Keratinocyte (primary cell): ENCODE measurements around the gene ABCC10. TPM values are rescaled to one million over a fixed set of nuclear protein-coding genes. Genes with fewer than 3 reads are reported as not detected.

Experiments used
- DNase-seq: peaks from one replicate; pipeline ENCODE4 v3.0.0-alpha.2; 2011; ENCODE audit warnings: low read depth, missing footprints, low spot score
- FAIRE-seq: peaks from 2 replicates; lab custom pipeline; 2011; peaks lifted over from hg19 to GRCh38; lab: Jason Lieb, UNC
- H2AFZ ChIP-seq: 2 replicates; pipeline ENCODE4 v1.6.0; 2012; ENCODE audit warnings: low read length, control low read depth, inconsistent platforms; ENCODE audit not compliant: control insufficient read depth
- H3K27ac ChIP-seq: 2 replicates; pipeline ENCODE4 v1.5.1; 2011; ENCODE audit warnings: low read length; ENCODE audit not compliant: control insufficient read depth, insufficient read depth
- H3K27me3 ChIP-seq: 3 replicates; pipeline ENCODE4 v1.6.0; 2011; ENCODE audit warnings: low read length; ENCODE audit not compliant: control insufficient read depth, insufficient read depth; ENCODE audit errors: extremely low read depth
- H3K36me3 ChIP-seq, 2 experiments: 2 replicates in 1 of 2; 3 replicates in 1 of 2; pipeline ENCODE4 v1.5.1; 2011; ENCODE audit warnings: low read length in 2 of 2, mild to moderate bottlenecking in 1 of 2; ENCODE audit not compliant: control insufficient read depth in 2 of 2, insufficient read depth in 2 of 2; ENCODE audit errors: extremely low read depth in 1 of 2
- H3K4me1 ChIP-seq: 3 replicates; pipeline ENCODE4 v1.5.1; 2011; ENCODE audit warnings: low read length; ENCODE audit not compliant: control insufficient read depth, insufficient read depth; ENCODE audit errors: extremely low read depth
- H3K4me2 ChIP-seq: 3 replicates; pipeline ENCODE4 v1.6.0; 2011; ENCODE audit warnings: low read depth, low read length; ENCODE audit not compliant: control insufficient read depth, insufficient read depth; ENCODE audit errors: extremely low read depth
- H3K4me3 ChIP-seq, 3 experiments: fragments of 200-600 bp in 1 of 3; sonication (generic) in 1 of 3; 2 replicates in 2 of 3; 3 replicates in 1 of 3; pipeline ENCODE4 v1.5.1; 2011 to 2016; ENCODE audit warnings: low read length in 3 of 3, mild to moderate bottlenecking in 3 of 3, control low read depth in 2 of 3, inconsistent platforms in 1 of 3, low read depth in 1 of 3, mixed read lengths in 1 of 3, mixed run types in 1 of 3, moderate library complexity in 1 of 3; ENCODE audit not compliant: control insufficient read depth in 2 of 3, insufficient read depth in 2 of 3; ENCODE audit errors: extremely low read depth in 1 of 3
- H3K79me2 ChIP-seq: 2 replicates; pipeline ENCODE4 v1.6.0; 2012; ENCODE audit warnings: low read length; ENCODE audit not compliant: control insufficient read depth, insufficient read depth
- H3K9ac ChIP-seq: 3 replicates; pipeline ENCODE4 v1.6.0; 2011; ENCODE audit warnings: low read length; ENCODE audit not compliant: control insufficient read depth, insufficient read depth; ENCODE audit errors: extremely low read depth
- H3K9me1 ChIP-seq: 3 replicates; pipeline ENCODE4 v1.6.0; 2011; ENCODE audit warnings: low read length; ENCODE audit not compliant: control insufficient read depth, insufficient read depth; ENCODE audit errors: extremely low read depth
- H3K9me3 ChIP-seq: 2 replicates; pipeline ENCODE4 v1.5.1; 2012; ENCODE audit warnings: low read depth, low read length; ENCODE audit not compliant: control insufficient read depth
- H4K20me1 ChIP-seq: 3 replicates; pipeline ENCODE4 v1.6.0; 2011; ENCODE audit warnings: low read length; ENCODE audit not compliant: control insufficient read depth, insufficient read depth; ENCODE audit errors: extremely low read depth
- EZH2 ChIP-seq: IDR thresholded peaks from one replicate; pipeline ENCODE4 v1.6.1; 2012; ENCODE audit warnings: inconsistent platforms, mild to moderate bottlenecking, low read length, moderate library complexity
- dilution Hi-C: fragments of 300-500 bp; cut with MboI; formaldehyde crosslinking; loops from one replicate; pipeline ENCODE4 v1.7.0; 2020; ENCODE audit warnings: low sequenced_read_pairs; ENCODE audit not compliant: extremely low pct_ligation_motif_present
- polyA plus RNA-seq, 5 experiments: library from polyadenylated mRNA; depleted of rRNA in 3 of 5; stranded (reverse) in 3 of 5; stranded (forward) in 1 of 5; unstranded in 1 of 5; fragments of >200 nt; gene quantifications; 1 replicate in 1 of 5; 2 replicates in 3 of 5; 3 replicates in 1 of 5; pipeline versions ENCODE4 v1.2.1 to v1.2.3, GENCODE V29; 2011 to 2012; ENCODE audit warnings: missing spikeins in 2 of 5, low read depth in 1 of 5, low replicate concordance in 1 of 5
- TF ChIP-seq, protein P1 (sequence below), 3 experiments: IDR thresholded peaks in 1 of 3; conservative IDR thresholded peaks in 1 of 3; optimal IDR thresholded peaks in 1 of 3; 2 replicates in 2 of 3; 3 replicates in 1 of 3; pipeline versions ENCODE3 to v1.5.1; 2011; ENCODE audit warnings: low read length in 3 of 3, mild to moderate bottlenecking in 3 of 3, moderate library complexity in 2 of 3, control low read depth in 1 of 3, inconsistent platforms in 1 of 3; ENCODE audit not compliant: insufficient read depth in 2 of 3; ENCODE audit errors: extremely low read depth in 1 of 3

The ABCC10 gene
- polyA plus RNA-seq, 1 donor (not counting 4 experiments of a cell fraction or from before 2014, with no cell fraction given): 17.9 TPM

GRCh38 chr6:43488667-43489276, 61.4 kb downstream of the ABCC10 start:
- dilution Hi-C loops: no loop called here

DNA sequence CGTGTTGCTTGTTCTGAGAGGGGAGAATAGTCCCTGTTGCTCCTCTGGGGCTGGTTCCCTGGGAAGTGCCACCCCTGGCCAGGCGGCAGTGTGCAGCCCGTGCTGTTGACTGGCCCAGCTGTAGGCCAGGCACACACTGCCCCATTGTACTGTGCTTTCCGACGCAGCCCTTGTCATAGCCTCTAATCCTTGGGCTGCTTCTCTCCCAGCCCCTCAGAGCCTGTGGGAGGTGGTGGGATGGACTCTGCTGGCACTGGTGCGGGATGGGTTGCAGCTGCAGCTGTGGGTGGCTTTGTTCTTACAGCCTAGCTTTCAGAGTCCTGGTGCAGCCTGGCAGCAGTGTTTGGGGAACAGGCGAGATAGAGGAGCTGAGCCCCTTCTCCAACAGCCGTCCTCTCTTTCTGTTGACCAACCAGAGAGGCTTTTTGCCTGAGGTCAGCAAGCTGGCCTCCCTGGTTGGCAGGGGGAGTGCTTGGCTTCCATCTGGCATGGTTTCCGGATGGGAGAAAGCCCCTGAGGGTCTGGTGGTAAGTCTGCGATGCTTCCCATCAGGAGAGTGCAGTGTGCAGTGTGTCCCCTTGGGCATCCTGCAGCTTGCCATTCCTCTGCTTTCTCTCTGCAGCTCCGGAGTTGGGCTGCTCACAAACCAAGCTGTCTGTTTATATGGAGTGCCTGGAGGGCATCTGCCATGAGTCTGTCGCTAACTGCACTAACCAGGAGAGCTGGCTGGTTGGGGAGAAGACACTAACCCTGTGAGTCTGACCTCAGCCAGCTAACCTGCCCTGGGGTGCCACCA, 62.1 kb downstream of the ABCC10 start:
- peaks cover 2% of the 10 kb centered on the region for H3K9me1 ChIP-seq
- H3K79me2 ChIP-seq: peaks cover 34% of the 10 kb centered on the region
- H3K27me3 ChIP-seq: no peaks in the 10 kb centered on the region
- peaks cover 0 to 17% of the 10 kb centered on the region in 2 experiments for H3K36me3 ChIP-seq
- dilution Hi-C loops: no loop called here
- H3K9ac ChIP-seq: no peak overlapping the region
- H3K9me3 ChIP-seq: no peaks in the 10 kb centered on the region
- peaks cover 40% of the 10 kb centered on the region for H3K4me1 ChIP-seq
- H4K20me1 ChIP-seq: no peaks in the 10 kb centered on the region
- H3K4me3 ChIP-seq: no peak overlapping the region
- no peak overlapping the region for H3K4me2 ChIP-seq
- no peak for TF ChIP-seq EZH2
- TF ChIP-seq, protein P1, sequence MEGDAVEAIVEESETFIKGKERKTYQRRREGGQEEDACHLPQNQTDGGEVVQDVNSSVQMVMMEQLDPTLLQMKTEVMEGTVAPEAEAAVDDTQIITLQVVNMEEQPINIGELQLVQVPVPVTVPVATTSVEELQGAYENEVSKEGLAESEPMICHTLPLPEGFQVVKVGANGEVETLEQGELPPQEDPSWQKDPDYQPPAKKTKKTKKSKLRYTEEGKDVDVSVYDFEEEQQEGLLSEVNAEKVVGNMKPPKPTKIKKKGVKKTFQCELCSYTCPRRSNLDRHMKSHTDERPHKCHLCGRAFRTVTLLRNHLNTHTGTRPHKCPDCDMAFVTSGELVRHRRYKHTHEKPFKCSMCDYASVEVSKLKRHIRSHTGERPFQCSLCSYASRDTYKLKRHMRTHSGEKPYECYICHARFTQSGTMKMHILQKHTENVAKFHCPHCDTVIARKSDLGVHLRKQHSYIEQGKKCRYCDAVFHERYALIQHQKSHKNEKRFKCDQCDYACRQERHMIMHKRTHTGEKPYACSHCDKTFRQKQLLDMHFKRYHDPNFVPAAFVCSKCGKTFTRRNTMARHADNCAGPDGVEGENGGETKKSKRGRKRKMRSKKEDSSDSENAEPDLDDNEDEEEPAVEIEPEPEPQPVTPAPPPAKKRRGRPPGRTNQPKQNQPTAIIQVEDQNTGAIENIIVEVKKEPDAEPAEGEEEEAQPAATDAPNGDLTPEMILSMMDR (optimal IDR thresholded peaks at IDR 0.05 in 1 of 3, IDR thresholded peaks at IDR 0.05 in 1 of 3, conservative IDR thresholded peaks at IDR 0.05 in 1 of 3; ENCODE audit: extremely low read depth in 1 of 3, insufficient read depth in 2 of 3, low read length in 3 of 3): no peak
- H3K27ac ChIP-seq: no peak overlapping the region
- FAIRE-seq (no peak), DNase-seq (no peak)
- H2AFZ ChIP-seq: no peak overlapping the region

More at GRCh38 chr6:43488667-43489276, 61.4 kb downstream of the ABCC10 start:
- no peak overlapping the region for H3K9ac ChIP-seq
- H3K4me2 ChIP-seq: peak overlapping the region; percentile 9
- TF ChIP-seq, protein P1 (optimal IDR thresholded peaks at IDR 0.05 in 1 of 3, IDR thresholded peaks at IDR 0.05 in 1 of 3, conservative IDR thresholded peaks at IDR 0.05 in 1 of 3; ENCODE audit: extremely low read depth in 1 of 3, insufficient read depth in 2 of 3, low read length in 3 of 3): no peak
- TF ChIP-seq EZH2: no peak
- no peak overlapping the region for H3K4me3 ChIP-seq
- H3K4me1 ChIP-seq: peaks cover 33% of the 10 kb centered on the region
- DNase-seq (no peak), FAIRE-seq (peak; percentile 26)
- H3K9me3 ChIP-seq: no peaks in the 10 kb centered on the region
- H2AFZ ChIP-seq: no peak overlapping the region
- H3K79me2 ChIP-seq: peaks cover 35% of the 10 kb centered on the region
- H3K27me3 ChIP-seq: no peaks in the 10 kb centered on the region
- no peak overlapping the region for H3K27ac ChIP-seq
- H3K36me3 ChIP-seq: peaks cover 0 to 17% of the 10 kb centered on the region in 2 experiments
- peaks cover 2% of the 10 kb centered on the region for H3K9me1 ChIP-seq
- no peaks in the 10 kb centered on the region for H4K20me1 ChIP-seq
